A673 (cell line): Measurements from ENCODE around the gene TENM4. TPM values are rescaled to one million over a fixed set of nuclear protein-coding genes. Genes with fewer than 3 reads are reported as not detected.

Experiments
- BruUV-seq: library from RNA; stranded (reverse); fragments of 400-500 nt; replicated peaks from 2 replicates; lab custom pipeline; 2021; lab: Mats Ljungman, UMichigan
- CTCF ChIA-PET: fragments of 300-600 bp; sonication (Branson Sonifier 250); formaldehyde crosslinking; loops from one replicate; lab custom pipeline; 2022; ENCODE audit warnings: antibody characterized with exemption; lab: Charles Lee
- POLR2A ChIA-PET: fragments of 300-600 bp; sonication (Branson Sonifier 250); formaldehyde crosslinking; loops from one replicate; lab custom pipeline; 2022; ENCODE audit warnings: antibody characterized with exemption; ENCODE audit not compliant: low non-redundant PET; lab: Charles Lee
- DNase-seq: peaks from one replicate; pipeline ENCODE4 v3.0.0-alpha.2; 2015; ENCODE audit warnings: low spot score
- H3K27ac ChIP-seq: fragments of 200-600 bp; sonication (generic); 2 replicates; pipeline ENCODE4 v1.5.1; 2016; ENCODE audit warnings: mixed run types, low read depth, mild to moderate bottlenecking, mixed read lengths, antibody characterized with exemption, low read length; ENCODE audit not compliant: poor library complexity, severe bottlenecking
- H3K27me3 ChIP-seq: fragments of 200-600 bp; sonication (generic); replicated peaks from 2 replicates; pipeline ENCODE4 v1.6.1; 2017; ENCODE audit warnings: mixed run types, low read depth, mild to moderate bottlenecking, mixed read lengths, antibody characterized with exemption, low read length; ENCODE audit not compliant: insufficient read depth, poor library complexity
- H3K36me3 ChIP-seq: fragments of 200-600 bp; sonication (generic); 2 replicates; pipeline ENCODE4 v1.6.1; 2016; ENCODE audit warnings: mixed run types, mild to moderate bottlenecking, mixed read lengths, antibody characterized with exemption, low read length; ENCODE audit not compliant: insufficient read depth, poor library complexity, severe bottlenecking
- H3K4me1 ChIP-seq: fragments of 200-600 bp; sonication (generic); 2 replicates; pipeline ENCODE4 v1.6.1; 2017; ENCODE audit warnings: mixed run types, mild to moderate bottlenecking, mixed read lengths, antibody characterized with exemption, low read length; ENCODE audit not compliant: insufficient read depth, poor library complexity, severe bottlenecking
- H3K4me3 ChIP-seq: fragments of 200-600 bp; sonication (generic); 2 replicates; pipeline ENCODE4 v1.5.1; 2016; ENCODE audit warnings: low read depth, mixed run types, mild to moderate bottlenecking, mixed read lengths, low read length; ENCODE audit not compliant: poor library complexity, severe bottlenecking
- H3K9me3 ChIP-seq: fragments of 200-600 bp; sonication (generic); 2 replicates; pipeline ENCODE4 v1.6.1; 2016; ENCODE audit warnings: mixed run types, low read depth, mild to moderate bottlenecking, mixed read lengths, antibody characterized with exemption, low read length; ENCODE audit not compliant: poor library complexity, severe bottlenecking
- EZH2 ChIP-seq: fragments of 200-600 bp; sonication (generic); IDR thresholded peaks from 2 replicates; pipeline ENCODE4 v1.6.1; 2017; ENCODE audit warnings: borderline replicate concordance, low read depth, mild to moderate bottlenecking, mixed read lengths, antibody characterized with exemption, low read length; ENCODE audit not compliant: poor library complexity, severe bottlenecking
- intact Hi-C: fragments of 100-400 bp; cut with micrococcal nuclease; formaldehyde crosslinking; loops from one replicate; pipeline ENCODE4 v1.10.0; 2022; ENCODE audit not compliant: unreplicated experiment
- total RNA-seq: library from RNA; stranded (reverse); gene quantifications from 2 replicates; pipeline ENCODE4 v1.2.3, GENCODE V29; 2021
- TF ChIP-seq, protein P1 (sequence below): fragments of 300-800, 200-600 bp; sonication (generic); conservative IDR thresholded peaks from 2 replicates; pipeline ENCODE4 v1.5.1; 2017; ENCODE audit warnings: low read depth, mild to moderate bottlenecking, antibody characterized with exemption, low read length, moderate library complexity, mixed read lengths

Gene TENM4
- total RNA-seq, 1 experiment from 2014 or later, result 0.11 TPM

DNA sequence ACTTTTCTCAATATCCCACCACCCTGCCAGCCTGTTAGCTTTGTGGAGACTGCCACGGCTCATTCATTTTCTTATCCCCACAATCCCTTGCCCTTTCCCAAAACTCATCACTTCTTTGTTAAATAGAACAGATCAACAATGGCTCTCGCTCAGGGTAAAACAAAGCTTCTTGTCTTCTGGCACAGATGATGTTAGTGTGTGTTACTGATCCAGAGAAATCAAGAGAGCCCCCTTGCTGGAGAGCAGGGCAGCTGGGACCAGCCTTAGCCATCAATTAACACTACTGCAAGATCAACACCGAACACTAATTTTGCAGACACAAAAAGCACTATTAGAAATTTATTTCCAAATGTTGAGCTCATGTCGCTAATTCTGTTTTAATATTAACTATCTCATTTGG, 420.9 kb downstream of the TENM4 start:
- Histone ChIP-seq H3K4me1 (no peaks in the 10 kb centered on the region), H3K9me3 (no peaks in the 10 kb centered on the region), H3K36me3 (no peaks in the 10 kb centered on the region), H3K27ac (no peak overlapping the region), H3K27me3 (no peaks in the 10 kb centered on the region), H3K4me3 (no peak overlapping the region)
- DNase-seq, result no peak
- intact Hi-C loops, result no loop called here
- BruUV-seq, result no TSS peak
- TF ChIP-seq, protein P1, sequence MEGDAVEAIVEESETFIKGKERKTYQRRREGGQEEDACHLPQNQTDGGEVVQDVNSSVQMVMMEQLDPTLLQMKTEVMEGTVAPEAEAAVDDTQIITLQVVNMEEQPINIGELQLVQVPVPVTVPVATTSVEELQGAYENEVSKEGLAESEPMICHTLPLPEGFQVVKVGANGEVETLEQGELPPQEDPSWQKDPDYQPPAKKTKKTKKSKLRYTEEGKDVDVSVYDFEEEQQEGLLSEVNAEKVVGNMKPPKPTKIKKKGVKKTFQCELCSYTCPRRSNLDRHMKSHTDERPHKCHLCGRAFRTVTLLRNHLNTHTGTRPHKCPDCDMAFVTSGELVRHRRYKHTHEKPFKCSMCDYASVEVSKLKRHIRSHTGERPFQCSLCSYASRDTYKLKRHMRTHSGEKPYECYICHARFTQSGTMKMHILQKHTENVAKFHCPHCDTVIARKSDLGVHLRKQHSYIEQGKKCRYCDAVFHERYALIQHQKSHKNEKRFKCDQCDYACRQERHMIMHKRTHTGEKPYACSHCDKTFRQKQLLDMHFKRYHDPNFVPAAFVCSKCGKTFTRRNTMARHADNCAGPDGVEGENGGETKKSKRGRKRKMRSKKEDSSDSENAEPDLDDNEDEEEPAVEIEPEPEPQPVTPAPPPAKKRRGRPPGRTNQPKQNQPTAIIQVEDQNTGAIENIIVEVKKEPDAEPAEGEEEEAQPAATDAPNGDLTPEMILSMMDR, result no peak
- ChIA-PET CTCF (no interaction called here), POLR2A (no interaction called here)

DNA sequence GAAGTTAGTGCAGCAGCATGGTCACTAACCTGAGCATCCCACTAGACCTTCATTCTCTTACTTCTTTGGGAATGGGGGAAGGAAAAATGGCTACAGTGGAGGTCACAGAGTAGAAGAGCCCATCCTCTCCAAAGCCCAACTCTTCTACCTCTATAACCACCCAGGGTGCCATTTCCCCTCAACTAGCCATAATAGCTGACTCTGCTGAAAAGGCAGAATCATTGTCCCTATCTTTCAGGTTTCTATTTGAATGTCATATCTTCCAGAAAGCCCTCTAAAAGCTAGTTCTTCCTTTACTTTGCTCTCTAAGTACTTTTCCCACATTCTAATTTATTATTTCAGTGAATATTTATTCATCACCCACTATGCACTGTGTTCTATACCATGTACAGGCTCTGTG, 421.6 kb downstream of the TENM4 start:
- H3K36me3 ChIP-seq, result no peaks in the 10 kb centered on the region
- ChIA-PET POLR2A (no interaction called here), CTCF (no interaction called here)
- no TSS peak for BruUV-seq
- no peak for DNase-seq
- intact Hi-C loops, result no loop called here
- no peaks in the 10 kb centered on the region for H3K4me1 ChIP-seq
- H3K9me3 ChIP-seq, result no peaks in the 10 kb centered on the region
- no peak overlapping the region for H3K27ac ChIP-seq
- no peak for TF ChIP-seq EZH2
- TF ChIP-seq, protein P1, result no peak
- H3K4me3 ChIP-seq, result no peak overlapping the region
- no peaks in the 10 kb centered on the region for H3K27me3 ChIP-seq

DNA sequence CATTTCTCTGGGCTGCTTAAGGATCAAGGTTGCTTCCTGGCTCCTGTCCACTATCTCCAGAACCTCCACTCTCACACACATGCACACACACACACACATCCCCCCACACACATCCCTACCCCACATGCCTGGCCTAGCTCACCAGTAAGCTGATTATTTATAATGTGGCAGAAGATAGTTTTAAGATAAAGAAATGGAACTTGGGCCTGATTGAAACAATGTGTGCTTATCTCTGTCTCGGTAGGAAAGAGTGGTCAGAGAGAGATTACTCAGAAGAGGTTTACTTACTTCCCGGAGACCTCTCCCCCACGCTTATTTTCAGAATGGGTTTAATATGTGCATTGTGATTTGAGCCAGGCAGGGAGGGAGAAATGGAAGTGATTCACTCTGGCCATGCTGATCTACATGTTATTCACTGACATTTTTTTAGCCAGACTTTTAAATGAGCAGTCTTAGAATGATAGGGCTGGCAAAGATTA, 422.4 kb downstream of the TENM4 start:
- Histone ChIP-seq H3K4me1 (no peaks in the 10 kb centered on the region), H3K36me3 (no peaks in the 10 kb centered on the region), H3K27ac (no peak overlapping the region), H3K4me3 (no peak overlapping the region), H3K9me3 (no peaks in the 10 kb centered on the region), H3K27me3 (no peaks in the 10 kb centered on the region)
- TF ChIP-seq, protein P1, result no peak
- no peak for TF ChIP-seq EZH2
- ChIA-PET POLR2A (no interaction called here), CTCF (no interaction called here)
- intact Hi-C loops, result no loop called here
- no TSS peak for BruUV-seq
- DNase-seq, result no peak
